ENCODE data around the gene PLEKHN1.
"Not testable (repeated sequence)": the region's sequence is repeated elsewhere in the genome, so short reads cannot be mapped to it uniquely, and the experiment has no call there.

Gene PLEKHN1

DNA sequence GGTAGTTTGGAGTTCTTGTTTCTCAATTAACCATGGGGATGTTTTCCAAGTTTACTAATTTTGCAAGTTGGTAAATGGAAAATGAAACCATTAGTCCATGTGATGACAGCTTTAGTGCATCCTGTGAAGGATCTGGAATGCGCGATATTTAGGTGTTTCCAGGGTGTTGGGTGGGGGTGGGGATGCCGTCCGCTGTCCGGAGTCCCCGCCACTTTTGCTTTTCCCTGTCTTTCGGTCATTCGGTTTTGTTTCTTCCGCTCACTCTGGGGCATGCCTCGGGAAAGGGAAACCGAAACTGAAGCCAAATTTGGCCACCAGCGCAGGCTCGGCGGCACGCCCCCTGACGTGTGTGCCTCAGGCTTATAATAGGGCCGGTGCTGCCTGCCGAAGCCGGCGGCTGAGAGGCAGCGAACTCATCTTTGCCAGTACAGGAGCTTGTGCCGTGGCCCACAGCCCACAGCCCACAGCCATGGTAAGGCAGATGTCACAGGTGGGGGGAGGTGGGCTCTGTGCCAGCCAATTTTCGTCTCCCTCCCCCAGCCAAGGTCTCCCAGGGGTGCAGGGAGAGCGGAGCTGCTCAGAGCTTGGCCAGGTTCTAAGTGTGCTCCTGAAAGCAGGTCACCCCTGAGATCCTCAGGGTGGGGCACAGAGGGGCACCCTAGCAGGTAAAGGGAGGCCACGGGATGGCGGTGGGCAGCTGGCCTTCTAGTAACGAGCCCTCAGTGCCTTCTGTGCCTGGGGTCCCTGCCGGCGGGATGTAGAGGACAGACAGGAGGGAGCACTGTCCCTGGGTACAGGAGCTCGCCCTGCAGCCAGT lies 47.0 kb downstream of the PLEKHN1 start, which contains the start of gene ISG15:
TSS of gene ISG15 (plus strand) at position 393 of the 817 bp plus-strand sequence. CDS start at position 470, 77 bp downstream.
- peak; percentile 78 to 79 for DNase-seq (ENCODE audit: low read depth in 2 of 2)

DNA sequence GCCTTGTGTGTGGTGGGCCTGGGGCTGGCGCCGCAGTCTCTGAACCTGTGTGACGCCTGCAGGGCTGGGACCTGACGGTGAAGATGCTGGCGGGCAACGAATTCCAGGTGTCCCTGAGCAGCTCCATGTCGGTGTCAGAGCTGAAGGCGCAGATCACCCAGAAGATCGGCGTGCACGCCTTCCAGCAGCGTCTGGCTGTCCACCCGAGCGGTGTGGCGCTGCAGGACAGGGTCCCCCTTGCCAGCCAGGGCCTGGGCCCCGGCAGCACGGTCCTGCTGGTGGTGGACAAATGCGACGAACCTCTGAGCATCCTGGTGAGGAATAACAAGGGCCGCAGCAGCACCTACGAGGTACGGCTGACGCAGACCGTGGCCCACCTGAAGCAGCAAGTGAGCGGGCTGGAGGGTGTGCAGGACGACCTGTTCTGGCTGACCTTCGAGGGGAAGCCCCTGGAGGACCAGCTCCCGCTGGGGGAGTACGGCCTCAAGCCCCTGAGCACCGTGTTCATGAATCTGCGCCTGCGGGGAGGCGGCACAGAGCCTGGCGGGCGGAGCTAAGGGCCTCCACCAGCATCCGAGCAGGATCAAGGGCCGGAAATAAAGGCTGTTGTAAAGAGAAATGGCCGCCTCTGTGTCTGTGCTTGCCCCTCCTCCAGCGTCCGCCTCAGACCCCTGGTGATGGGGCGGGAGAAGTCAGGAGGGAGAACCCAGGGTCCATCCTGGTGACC lies 47.8 kb downstream of the PLEKHN1 start:
- DNase-seq (ENCODE audit: low read depth in 2 of 2): no peak

DNA sequence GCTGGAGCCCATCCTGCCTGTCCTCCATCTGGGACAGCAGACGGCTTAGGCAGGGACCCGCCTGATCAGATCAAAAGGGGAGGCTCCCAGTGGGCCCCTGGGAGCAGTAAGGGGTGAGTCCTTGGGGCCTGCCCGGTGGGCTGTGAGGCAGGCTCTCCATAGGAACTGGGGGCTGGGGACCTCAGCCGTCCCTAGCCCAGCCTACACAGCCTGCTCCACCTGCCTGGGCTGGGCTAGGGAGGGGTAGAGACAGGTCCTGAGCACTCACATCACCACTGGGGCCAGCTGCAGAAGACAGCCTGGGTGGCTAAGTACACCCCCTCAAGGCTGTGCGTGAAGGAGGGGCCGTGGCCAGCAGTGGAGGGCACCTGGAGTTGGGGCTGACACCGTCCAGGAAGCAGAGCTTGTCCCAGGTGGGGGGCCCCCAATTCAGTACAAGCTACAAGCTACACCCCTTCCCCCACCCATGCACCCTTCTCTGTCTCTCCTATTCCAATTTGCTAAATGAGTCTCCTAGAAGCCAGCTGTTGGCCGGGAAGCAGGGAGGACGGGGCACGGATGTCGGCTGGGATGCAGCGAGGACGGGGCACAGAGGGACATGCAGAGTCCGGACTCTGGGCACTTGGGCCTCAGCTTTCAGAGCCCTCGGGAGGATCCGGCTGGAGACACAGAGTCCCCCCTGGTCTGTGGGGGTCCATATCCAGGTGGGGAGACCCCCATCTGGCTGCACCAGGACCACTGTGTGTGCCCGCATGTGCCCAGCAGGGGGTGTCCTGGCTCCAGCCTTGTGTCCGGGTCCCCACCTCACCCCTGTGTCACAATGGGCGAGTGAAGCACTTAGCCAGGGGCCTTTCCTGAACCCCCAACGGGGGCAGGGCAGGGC lies 48.8 kb downstream of the PLEKHN1 start:
- no peak for DNase-seq (ENCODE audit: low read depth in 2 of 2)

DNA sequence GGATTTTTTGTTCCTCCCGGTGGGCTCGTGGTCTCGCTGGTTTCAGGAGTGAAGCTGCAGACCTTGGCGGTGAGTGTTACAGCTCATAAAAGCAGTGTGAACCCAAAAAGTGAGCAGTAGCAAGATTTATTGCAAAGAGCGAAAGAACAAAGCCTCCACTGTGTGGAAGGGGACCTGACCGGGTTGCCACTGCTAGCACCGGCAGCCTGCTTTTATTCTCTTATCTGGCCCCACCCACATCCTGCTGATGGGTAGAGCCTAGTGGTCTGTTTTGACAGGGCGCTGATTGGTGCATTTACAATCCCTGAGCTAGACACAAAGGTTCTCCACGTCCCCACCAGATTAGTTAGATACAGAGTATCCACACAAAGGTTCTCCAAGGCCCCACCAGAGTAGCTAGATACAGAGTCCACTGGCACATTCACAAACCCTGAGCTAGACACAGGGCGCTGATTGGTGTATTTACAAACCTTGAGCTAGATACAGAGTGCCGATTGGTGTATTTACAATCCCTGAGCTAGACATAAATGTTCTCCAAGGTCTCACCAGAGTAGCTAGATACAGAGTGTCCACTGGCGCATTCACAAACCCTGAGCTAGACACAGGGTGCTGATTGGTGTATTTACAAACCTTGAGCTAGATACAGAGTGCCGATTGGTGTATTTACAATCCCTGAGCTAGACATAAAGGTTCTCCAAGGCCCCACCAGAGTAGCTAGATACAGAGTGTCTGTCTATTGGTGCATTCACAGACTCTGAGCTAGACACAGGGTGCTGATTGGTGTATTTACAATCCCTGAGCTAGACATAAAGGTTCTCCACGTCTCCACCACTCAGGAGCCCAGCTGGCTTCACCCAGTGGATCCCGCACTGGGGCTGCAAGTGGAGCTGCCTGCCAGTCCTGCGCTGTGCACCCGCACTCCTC lies 51.4 kb downstream of the PLEKHN1 start:
- not testable (repeated sequence) for DNase-seq (ENCODE audit: low read depth in 2 of 2)

DNA sequence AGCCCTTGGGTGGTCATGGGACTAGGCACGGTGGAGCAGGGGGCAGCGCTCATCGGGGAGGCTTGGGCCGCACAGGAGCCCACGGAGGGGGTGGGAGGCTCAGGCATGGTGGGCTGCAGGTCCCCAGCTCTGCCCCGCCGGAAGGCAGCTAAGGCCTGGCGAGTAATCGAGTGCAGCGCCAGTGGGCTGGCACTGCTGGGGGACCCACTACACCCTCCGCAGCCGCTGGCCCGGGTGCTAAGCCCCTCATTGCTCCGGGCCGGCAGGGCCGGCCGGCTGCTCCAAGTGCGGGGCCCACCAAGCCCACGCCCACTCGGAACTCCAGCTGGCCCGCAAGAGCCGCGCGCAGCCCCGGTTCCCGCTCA lies 52.0 kb downstream of the PLEKHN1 start:
- DNase-seq (ENCODE audit: low read depth in 2 of 2): not testable (repeated sequence)

DNA sequence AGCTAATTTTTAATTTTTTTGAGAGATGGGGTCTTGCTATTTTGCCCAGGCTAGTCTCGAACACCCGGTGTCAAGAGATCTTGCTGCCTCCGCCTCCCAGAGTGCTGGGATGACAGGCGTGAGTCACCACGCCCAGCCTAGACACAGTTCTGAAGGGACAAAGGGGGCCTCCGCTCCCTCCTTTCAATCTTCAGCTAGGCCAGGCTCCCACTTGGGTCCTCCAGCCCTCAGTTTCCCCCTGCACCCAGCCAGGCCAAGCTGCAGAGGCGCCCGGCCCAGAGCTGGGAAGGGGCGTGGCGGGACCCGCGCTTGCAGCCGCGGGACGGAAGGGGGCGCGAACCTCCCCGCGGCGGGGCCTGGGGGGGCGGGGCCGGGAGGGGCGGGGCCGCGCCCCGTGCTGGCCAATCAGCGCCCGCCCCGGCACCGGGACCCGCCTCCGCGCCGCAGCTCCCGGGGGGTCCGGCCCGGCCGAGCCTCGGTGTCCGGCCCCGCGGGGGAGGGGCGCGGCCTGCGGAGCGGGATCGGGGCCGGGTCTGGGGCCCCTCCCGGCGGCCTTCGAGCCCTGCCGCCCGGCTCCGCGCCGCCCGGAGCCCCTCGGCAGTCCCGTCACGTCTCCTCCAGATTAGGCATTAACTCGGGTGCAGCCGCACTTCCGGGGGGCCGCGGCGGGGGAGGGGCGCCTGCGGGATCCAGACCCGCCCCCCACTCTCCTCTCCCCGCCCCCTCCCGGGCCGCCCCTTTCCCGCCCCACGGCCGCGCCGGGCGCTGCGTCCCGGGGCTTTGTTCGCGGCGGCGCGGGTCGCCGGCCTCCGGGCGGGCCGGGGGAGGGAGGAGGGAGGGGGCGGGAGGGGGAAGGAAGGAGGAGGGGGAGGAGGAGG lies 53.1 kb downstream of the PLEKHN1 start:
- DNase-seq (ENCODE audit: low read depth in 2 of 2): peak; percentile 71 to 79

DNA sequence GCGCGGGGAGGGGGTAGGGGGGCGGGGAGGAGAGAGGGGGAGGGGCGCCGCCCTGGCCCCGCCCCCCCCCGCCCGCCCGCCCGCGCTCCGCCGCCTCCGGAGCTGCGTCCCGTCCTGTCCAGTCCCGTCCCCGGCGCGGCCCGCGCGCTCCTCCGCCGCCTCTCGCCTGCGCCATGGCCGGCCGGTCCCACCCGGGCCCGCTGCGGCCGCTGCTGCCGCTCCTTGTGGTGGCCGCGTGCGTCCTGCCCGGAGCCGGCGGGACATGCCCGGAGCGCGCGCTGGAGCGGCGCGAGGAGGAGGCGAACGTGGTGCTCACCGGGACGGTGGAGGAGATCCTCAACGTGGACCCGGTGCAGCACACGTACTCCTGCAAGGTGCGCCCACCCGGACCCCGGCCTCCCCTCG lies 53.7 kb downstream of the PLEKHN1 start, which contains the start of gene AGRN:
TSS of gene AGRN (plus strand) at position 121 of the 405 bp plus-strand sequence. CDS start at position 174, 53 bp downstream.
- no peak for DNase-seq (ENCODE audit: low read depth in 2 of 2)

DNA sequence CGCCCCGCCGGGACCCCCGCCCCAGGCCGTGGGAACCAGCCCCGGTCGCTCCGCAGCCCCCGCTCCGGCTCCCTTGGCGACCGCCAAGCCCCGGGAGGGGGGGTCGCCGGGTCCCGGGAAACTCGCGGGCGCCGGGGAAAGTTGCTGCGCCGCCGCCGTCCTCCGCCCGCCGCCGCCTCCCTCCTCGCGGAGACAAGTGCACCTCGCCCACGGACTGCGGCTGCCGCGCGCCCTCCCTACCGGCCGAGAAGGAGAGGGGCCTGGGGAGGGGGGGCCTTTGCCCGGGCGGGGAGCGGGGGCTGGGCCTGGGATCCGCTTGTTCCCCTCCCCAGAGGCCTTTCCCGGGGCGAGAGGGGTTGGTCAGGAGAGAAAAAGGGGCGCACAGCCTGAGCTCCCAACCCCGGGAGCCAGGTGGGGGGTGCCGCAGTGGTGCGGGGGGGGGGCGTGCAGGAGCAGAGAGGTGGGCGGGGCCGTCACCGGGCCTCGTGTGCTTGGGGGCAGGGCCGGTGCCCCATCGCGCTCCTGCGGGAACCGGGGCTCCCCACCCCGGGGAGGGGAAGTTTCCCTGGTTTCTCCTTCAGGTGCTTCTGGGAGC lies 54.2 kb downstream of the PLEKHN1 start:
- no peak for DNase-seq (ENCODE audit: low read depth in 2 of 2)

DNA sequence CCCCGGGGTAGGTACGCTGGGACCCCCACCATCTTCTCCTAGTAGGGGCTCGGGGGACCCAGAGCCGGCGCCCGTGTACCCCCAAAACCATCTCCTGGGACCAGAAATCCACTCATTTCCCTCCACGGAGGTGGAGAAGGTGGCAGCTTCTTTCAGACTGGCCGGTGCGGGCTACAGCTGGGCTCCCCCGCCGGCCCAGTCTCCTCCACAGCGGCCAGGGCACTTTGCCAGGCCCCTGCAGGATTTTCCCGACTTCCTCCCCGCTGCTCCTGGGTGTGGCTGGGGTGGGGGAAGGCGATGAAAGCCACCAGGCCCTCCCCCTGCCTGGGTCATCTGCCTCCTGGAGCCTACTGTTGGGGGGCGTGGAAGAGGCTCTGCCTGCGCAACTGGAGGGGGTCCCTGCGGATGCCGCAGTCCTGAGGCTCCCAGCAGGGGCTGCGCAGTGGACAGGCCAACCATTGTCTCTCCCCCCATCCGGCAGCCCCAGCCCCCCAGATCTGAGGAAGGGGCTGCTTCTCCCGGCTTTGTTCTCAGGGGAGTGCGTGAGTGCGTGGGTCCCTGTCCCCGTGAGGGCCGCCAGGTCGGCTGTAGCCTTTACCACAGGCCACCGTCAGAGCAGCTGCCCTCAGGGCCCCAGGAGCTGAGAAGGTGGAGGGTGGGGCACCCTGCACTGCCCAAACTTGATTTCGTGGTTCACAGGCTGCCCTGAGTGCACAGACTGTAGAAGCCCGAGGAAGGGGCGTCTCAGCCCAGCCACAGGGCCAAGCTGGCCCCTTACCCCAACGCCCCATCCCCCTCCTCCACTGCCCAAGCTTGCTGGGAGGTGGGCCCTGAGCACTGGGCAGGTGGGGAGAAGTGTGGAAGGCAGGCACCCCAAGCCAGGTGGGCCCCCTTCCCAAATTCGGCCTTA lies 55.0 kb downstream of the PLEKHN1 start:
- DNase-seq (ENCODE audit: low read depth in 2 of 2): no peak

DNA sequence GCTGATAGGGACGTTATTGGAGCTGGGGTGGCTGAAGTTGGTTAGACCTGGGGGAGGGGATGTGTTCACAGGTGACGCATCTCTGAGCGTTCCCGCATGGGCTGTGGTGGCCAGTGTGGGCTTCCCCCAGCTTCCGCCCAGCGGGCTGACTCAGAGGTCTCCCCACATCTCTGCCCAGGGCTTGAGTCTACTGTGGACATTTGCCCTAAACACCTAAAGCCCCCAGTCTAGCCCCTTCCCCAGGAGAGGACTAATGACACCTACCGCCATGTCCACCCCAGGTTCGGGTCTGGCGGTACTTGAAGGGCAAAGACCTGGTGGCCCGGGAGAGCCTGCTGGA lies 55.6 kb downstream of the PLEKHN1 start:
- DNase-seq (ENCODE audit: low read depth in 2 of 2): no peak

DNA sequence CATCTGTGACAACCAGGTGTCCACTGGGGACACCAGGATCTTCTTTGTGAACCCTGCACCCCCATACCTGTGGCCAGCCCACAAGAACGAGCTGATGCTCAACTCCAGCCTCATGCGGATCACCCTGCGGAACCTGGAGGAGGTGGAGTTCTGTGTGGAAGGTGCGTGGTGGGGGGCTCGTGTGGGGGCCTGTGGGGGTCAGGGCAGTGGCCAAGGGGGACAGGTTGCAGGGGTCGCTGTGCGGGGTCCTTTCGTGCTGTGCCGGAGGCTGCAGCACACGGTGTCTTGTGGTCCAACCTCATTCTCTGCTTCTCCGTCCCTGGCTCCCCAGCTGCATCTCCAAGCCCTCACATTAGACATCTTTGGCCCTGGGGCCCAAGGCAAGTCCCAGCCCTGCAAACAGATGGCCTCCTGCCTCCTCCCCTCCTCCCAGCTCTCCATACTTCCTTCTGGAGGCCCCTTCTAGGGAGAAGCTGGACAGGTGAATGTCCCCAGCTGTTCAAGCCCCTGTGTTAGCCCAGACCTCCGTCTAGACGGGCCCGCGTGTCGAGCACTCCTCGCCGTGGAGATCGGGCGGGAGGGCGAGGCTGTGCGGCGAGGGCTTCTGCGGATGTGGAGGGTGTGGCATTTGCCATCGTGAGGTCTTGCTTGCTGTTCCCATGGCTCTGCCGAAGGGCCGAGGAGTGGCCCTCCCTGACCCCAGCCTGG lies 56.2 kb downstream of the PLEKHN1 start:
- no peak for DNase-seq (ENCODE audit: low read depth in 2 of 2)

DNA sequence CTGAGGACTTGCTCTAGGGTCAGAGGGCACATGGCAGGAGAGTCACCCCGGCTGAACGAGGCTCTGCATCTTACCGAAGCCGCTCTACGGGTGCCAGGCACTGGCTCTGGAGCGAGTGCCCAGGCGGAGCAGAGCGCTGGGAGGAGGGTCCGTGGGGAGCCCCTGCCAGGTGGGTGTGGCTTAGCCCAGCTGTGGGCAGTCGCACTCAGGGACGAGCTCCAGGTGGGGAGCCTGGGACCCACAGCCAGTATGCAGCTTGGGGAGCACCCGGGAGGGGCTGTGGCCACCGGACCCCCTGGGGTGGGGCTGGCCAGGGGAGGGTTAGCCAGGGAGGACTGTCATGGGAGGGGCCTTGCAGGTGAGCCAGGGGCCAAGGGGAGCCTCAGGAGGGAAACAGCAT lies 57.4 kb downstream of the PLEKHN1 start:
- DNase-seq (ENCODE audit: low read depth in 2 of 2): no peak

DNA sequence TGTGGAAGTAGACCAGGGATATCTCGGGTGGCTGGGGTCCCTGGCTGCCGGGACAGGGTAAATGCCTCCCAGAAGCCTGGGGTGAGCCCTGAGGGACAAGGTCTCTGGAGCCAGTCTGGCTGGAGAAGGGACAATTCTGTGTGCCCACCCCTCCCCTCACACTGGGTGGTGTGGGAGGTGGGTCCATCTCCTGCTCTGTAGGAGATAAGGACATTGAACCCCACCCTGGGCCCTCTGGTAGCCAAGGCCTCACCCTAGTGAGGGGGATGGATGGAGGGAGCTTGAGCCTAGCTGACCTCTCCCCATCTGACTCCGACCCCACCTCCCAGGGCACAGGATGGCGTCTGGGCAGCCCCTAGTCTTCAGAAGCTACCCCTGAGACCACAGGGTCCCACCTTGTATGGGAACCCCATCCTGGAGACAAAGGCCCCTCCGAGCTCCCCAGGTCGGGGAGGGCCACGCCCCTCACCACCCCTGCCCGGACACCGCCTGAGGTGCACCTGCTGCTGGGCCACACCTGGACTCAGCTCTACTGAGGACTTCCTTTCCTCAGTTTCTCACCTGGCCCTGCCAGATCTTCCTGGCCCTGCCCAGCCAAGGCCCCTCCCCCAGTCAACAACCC lies 58.0 kb downstream of the PLEKHN1 start:
- no peak for DNase-seq (ENCODE audit: low read depth in 2 of 2)

DNA sequence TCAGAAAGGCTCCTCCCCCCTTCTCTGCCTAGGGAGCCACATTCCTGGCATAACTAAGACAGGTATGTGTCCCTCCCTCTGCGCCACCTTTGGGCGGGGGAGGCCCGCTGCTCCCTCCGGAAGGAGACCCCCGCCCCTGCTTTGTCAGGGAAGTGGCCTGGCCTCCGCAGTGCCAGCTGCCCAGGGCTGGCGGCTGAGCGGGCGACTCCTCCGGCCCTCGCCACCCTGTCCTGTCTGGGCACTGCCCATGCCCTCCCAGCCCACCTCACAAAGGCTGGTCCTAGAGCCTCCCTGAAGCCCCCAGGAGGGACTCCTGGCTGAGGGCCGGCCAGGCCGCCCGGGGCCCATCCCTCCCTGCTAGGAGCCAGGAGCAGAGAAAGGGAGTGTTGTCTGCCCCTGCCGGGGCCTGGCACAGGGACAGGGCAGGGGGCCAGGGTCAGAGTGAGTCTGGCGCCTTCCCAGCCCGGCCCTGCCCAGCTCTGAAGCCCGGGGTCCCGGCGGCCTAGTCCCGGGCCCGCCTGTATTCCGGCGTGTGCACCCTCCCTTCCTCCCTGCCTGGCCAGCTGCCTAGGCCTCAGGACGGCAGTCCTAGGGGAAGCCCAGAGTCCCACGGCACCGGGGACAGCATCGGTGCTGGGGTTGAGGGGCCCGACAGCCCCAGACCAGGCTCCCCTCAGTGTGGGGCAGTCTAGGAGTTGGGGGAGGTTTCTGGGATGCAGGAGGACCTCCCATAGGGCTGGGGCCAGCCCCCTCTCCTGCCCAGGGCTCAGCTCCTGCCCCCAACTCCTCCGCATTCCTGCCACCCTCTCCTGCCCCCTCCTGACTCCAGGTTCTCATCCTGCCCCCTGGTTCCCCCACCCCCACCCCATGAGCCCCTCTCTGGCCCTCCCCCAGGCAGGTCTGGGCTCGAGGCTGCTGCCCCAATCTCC lies 58.8 kb downstream of the PLEKHN1 start:
- DNase-seq (ENCODE audit: low read depth in 2 of 2): no peak
